Measurements from ENCODE around the gene IRAK2.

IRAK2 gene

DNA sequence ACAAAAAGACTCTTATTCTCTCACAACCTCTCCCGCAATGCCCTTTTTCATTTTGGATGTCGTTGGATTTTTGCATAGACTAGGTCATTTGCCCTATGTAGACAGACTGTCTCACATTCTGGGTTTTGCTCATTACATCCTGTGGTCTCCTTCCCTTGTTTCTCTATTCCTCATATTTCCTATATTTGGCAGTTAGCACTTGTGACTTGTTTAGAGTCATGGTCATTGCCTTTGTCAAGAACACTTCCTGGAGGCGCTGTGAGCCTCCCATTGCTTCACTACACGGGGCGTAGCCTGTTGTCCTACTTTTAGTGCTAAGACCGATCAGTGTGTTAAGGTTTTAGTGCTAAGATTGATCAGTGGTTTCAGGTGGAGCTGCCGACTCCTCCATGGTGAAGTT lies 67.4 kb downstream of the IRAK2 start:
- no peaks in the 10 kb centered on the region for H3K27me3 ChIP-seq (ENCODE audit: low read depth, low read length)
- no peak overlapping the region for H3K27ac ChIP-seq (ENCODE audit: low read length)
- no peaks in the 10 kb centered on the region for H3K4me1 ChIP-seq (ENCODE audit: control insufficient read depth in 1 of 2, insufficient read depth in 2 of 2, low read length in 2 of 2)
- H3K36me3 ChIP-seq (ENCODE audit: control insufficient read depth in 1 of 2, insufficient read depth in 2 of 2, low read length in 2 of 2) = peaks cover 0 to 19% of the 10 kb centered on the region in 2 donors
- no peaks in the 10 kb centered on the region for H3K9me3 ChIP-seq (ENCODE audit: control insufficient read depth in 1 of 2, low read length in 2 of 2)
- H3K4me3 ChIP-seq (ENCODE audit: low read depth in 1 of 2, low read length in 2 of 2) = no peak overlapping the region

DNA sequence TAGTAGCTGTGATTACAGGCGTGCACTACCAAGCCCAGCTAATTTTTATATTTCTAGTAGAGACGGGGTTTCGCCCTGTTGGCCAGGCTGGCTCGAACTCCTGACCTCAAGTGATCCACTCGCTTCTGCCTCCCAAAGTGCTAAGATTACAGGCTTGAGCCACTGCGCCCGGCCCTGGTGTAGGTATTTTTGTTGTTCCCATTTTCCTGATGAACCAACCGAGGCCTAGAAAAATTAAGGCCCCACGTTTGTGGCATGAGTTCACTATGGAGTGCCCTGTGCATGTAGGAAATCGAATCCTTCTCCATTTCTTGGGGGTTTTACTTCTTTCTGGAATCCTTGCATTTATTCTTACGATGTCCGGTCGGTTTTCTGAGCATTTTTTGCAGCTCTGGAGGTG lies 69.3 kb downstream of the IRAK2 start:
- no peak overlapping the region for H3K27ac ChIP-seq (ENCODE audit: low read length)
- H3K9me3 ChIP-seq (ENCODE audit: control insufficient read depth in 1 of 2, low read length in 2 of 2) = no peaks in the 10 kb centered on the region
- H3K4me3 ChIP-seq (ENCODE audit: low read depth in 1 of 2, low read length in 2 of 2) = no peak overlapping the region
- no peaks in the 10 kb centered on the region for H3K4me1 ChIP-seq (ENCODE audit: control insufficient read depth in 1 of 2, insufficient read depth in 2 of 2, low read length in 2 of 2)
- peaks cover 0 to 27% of the 10 kb centered on the region in 2 donors for H3K36me3 ChIP-seq (ENCODE audit: control insufficient read depth in 1 of 2, insufficient read depth in 2 of 2, low read length in 2 of 2)
- no peaks in the 10 kb centered on the region for H3K27me3 ChIP-seq (ENCODE audit: low read depth, low read length)

DNA sequence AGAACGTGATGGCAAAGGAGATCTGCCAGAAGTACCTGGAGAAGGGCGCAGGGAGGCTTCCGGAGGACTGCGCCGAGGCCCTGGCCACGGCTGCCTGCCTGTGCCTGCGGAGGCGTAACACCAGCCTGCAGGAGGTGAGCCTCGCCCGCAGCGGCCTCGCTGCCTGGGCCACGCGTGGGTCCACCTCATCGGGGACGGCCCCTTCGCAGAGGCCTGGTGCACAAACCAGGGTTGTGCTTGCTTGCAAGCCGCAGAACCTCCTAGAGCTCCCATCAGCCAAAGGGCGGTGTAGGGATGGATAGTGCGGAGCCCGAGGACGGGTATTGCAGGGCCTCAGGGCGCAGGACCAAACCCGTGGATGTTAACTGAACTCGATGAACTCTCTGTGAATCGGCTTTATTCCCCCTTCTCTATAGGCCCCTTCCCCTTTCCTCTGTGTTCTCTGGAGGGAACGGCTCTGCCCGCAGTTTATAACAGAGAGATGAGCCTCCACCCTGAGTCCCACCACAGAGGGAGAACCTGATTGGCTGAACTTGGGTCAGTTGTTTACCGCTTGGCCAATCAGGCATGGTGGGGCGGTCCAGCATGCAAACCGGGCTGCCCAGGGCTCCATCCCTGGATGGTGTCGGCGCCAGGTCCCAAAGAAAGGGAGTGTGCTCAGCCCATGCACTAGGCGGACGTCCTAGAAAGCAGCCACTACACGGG lies 70.0 kb downstream of the IRAK2 start:
- H3K27me3 ChIP-seq (ENCODE audit: low read depth, low read length) = no peaks in the 10 kb centered on the region
- no peak overlapping the region for H3K27ac ChIP-seq (ENCODE audit: low read length)
- peaks cover 0 to 27% of the 10 kb centered on the region in 2 donors for H3K36me3 ChIP-seq (ENCODE audit: control insufficient read depth in 1 of 2, insufficient read depth in 2 of 2, low read length in 2 of 2)

GRCh38 chr3:10235551-10235950 lies 70.8 kb downstream of the IRAK2 start:
- H3K4me1 ChIP-seq (ENCODE audit: control insufficient read depth in 1 of 2, insufficient read depth in 2 of 2, low read length in 2 of 2) = no peaks in the 10 kb centered on the region
- H3K27ac ChIP-seq (ENCODE audit: low read length) = no peak overlapping the region
- no peaks in the 10 kb centered on the region for H3K9me3 ChIP-seq (ENCODE audit: control insufficient read depth in 1 of 2, low read length in 2 of 2)
- no peaks in the 10 kb centered on the region for H3K27me3 ChIP-seq (ENCODE audit: low read depth, low read length)
- H3K36me3 ChIP-seq (ENCODE audit: control insufficient read depth in 1 of 2, insufficient read depth in 2 of 2, low read length in 2 of 2) = peaks cover 0 to 27% of the 10 kb centered on the region in 2 donors
- no peak overlapping the region for H3K4me3 ChIP-seq (ENCODE audit: low read depth in 1 of 2, low read length in 2 of 2)

More for the DNA sequence above, 70.0 kb downstream of the IRAK2 start:
- no peaks in the 10 kb centered on the region for H3K9me3 ChIP-seq (ENCODE audit: control insufficient read depth in 1 of 2, low read length in 2 of 2)
- H3K4me1 ChIP-seq (ENCODE audit: control insufficient read depth in 1 of 2, insufficient read depth in 2 of 2, low read length in 2 of 2) = no peaks in the 10 kb centered on the region
- no peak overlapping the region for H3K4me3 ChIP-seq (ENCODE audit: low read depth in 1 of 2, low read length in 2 of 2)

- no peaks in the 10 kb centered on the region for H3K27me3 ChIP-seq (ENCODE audit: low read depth, low read length)
- H3K9me3 ChIP-seq (ENCODE audit: control insufficient read depth in 1 of 2, low read length in 2 of 2) = no peaks in the 10 kb centered on the region
- H3K4me3 ChIP-seq (ENCODE audit: low read depth in 1 of 2, low read length in 2 of 2) = no peak overlapping the region
- no peaks in the 10 kb centered on the region for H3K4me1 ChIP-seq (ENCODE audit: control insufficient read depth in 1 of 2, insufficient read depth in 2 of 2, low read length in 2 of 2)
- no peak overlapping the region for H3K27ac ChIP-seq (ENCODE audit: low read length)
- peaks cover 0 to 33% of the 10 kb centered on the region in 2 donors for H3K36me3 ChIP-seq (ENCODE audit: control insufficient read depth in 1 of 2, insufficient read depth in 2 of 2, low read length in 2 of 2)
These were observed 73.8 kb downstream of the IRAK2 start for GRCh38 chr3:10238345-10239183.

DNA sequence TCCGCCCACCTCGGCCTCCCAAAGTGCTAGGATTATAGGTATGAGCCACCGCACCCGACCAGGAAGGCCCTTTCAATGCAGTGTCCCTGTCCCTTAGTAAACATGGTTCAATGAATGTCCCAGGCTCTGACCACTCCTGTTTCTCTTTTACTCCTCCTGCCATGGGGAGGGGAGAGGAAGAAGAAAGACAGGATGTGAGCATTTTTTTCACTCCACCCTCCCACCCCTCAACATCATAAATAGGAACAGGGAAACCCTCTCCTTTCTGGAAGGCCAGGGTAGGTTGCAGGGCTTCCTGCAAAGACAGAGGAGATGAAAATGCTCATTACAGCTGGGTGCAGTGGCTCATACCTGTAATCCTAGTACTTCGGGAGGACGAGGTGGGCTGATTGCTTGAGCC lies 76.1 kb downstream of the IRAK2 start:
- Histone ChIP-seq H3K27me3 (ENCODE audit: low read depth, low read length) (no peaks in the 10 kb centered on the region), H3K36me3 (ENCODE audit: control insufficient read depth in 1 of 2, insufficient read depth in 2 of 2, low read length in 2 of 2) (peaks cover 0 to 28% of the 10 kb centered on the region in 2 donors), H3K4me1 (ENCODE audit: control insufficient read depth in 1 of 2, insufficient read depth in 2 of 2, low read length in 2 of 2) (no peaks in the 10 kb centered on the region), H3K9me3 (ENCODE audit: control insufficient read depth in 1 of 2, low read length in 2 of 2) (peaks cover 0 to 9% of the 10 kb centered on the region in 2 donors), H3K4me3 (ENCODE audit: low read depth in 1 of 2, low read length in 2 of 2) (no peak overlapping the region), H3K27ac (ENCODE audit: low read length) (no peak overlapping the region)

DNA sequence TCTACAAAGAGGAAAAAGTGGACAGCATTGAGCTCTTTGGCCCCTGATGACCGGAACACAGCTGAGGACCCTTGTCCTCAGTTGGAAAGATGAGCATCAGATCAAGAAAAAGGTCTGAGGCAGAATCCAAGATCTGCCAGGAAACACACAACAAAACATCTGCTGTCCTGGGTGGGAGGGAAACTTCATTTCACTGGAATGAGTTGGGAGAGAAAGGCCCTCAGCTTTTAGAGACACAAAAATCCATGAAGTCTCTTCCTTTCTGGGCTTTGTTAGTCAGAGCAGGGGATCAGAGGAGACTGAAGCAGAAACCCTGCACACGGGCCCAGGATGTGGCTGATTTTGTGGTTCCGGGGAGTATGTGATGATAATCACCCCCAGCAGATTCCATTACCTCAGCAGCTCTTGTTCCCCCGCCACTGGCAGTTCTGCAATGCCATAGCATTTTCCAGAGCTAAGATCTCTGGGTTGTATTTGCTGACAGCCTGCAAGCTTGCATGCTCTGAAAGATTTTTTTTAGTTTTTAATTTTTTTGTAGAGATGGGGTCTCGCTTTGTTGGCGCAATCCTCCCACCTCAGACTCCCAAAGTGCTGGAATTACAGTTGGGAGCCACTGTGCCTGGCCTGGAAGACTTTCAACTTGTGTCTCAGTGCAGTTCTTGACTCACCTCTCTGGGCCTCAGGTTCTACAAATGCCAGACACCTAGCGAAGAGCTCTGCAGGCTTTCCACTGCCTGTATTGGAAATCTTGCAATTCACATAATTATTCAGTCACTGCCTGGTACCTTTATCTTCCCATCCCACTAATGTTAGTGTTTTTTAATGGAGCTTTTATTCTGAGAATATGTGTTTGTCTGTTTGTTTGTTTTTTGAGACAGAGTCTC lies 77.7 kb downstream of the IRAK2 start:
- H3K27ac ChIP-seq (ENCODE audit: low read length) = no peak overlapping the region
- no peaks in the 10 kb centered on the region for H3K4me1 ChIP-seq (ENCODE audit: control insufficient read depth in 1 of 2, insufficient read depth in 2 of 2, low read length in 2 of 2)
- H3K27me3 ChIP-seq (ENCODE audit: low read depth, low read length) = no peaks in the 10 kb centered on the region
- peaks cover 0 to 10% of the 10 kb centered on the region in 2 donors for H3K9me3 ChIP-seq (ENCODE audit: control insufficient read depth in 1 of 2, low read length in 2 of 2)
- H3K36me3 ChIP-seq (ENCODE audit: control insufficient read depth in 1 of 2, insufficient read depth in 2 of 2, low read length in 2 of 2) = peaks cover 0 to 25% of the 10 kb centered on the region in 2 donors
- no peak overlapping the region for H3K4me3 ChIP-seq (ENCODE audit: low read depth in 1 of 2, low read length in 2 of 2)

- Histone ChIP-seq H3K27ac (ENCODE audit: low read length) (no peak overlapping the region), H3K4me1 (ENCODE audit: control insufficient read depth in 1 of 2, insufficient read depth in 2 of 2, low read length in 2 of 2) (peaks cover 0 to 5% of the 10 kb centered on the region in 2 donors), H3K9me3 (ENCODE audit: control insufficient read depth in 1 of 2, low read length in 2 of 2) (peaks cover 0 to 10% of the 10 kb centered on the region in 2 donors), H3K36me3 (ENCODE audit: control insufficient read depth in 1 of 2, insufficient read depth in 2 of 2, low read length in 2 of 2) (peaks cover 0 to 17% of the 10 kb centered on the region in 2 donors), H3K4me3 (ENCODE audit: low read depth in 1 of 2, low read length in 2 of 2) (no peak overlapping the region), H3K27me3 (ENCODE audit: low read depth, low read length) (no peaks in the 10 kb centered on the region)
These were observed 79.3 kb downstream of the IRAK2 start for GRCh38 chr3:10244009-10244408.

DNA sequence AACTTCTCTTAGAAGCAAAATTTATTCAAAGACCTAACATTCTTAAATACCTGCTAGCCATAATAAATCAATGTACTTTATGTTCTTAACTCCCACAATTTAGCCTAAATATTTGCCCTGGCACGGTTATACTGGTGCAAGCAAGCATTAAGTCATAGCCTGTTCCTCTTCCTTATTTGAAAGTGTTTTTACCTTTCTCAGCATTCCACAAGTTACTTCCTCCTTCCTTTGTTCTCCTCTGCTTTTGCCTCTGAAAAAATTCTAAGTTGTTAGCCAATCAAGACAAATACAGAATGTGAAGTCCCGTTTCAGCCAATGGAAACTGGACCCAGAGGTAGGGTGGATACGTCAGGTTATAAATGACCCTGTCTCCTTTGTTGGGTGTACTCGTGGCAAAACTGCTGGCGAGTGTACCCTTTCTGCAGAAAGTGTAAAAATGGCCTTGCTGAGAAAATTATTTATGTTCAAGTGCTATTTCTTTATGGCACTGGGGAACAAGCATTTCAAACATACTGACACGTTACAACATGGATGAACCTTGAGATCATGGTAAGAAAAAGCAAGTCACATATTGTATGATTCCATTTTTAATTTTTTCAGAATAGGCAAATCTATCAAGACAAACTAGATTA lies 80.5 kb downstream of the IRAK2 start:
- Histone ChIP-seq H3K4me3 (ENCODE audit: low read depth in 1 of 2, low read length in 2 of 2) (no peak overlapping the region), H3K9me3 (ENCODE audit: control insufficient read depth in 1 of 2, low read length in 2 of 2) (peaks cover 0 to 10% of the 10 kb centered on the region in 2 donors), H3K27me3 (ENCODE audit: low read depth, low read length) (no peaks in the 10 kb centered on the region), H3K27ac (ENCODE audit: low read length) (no peak overlapping the region), H3K4me1 (ENCODE audit: control insufficient read depth in 1 of 2, insufficient read depth in 2 of 2, low read length in 2 of 2) (peaks cover 5 to 10% of the 10 kb centered on the region in 2 donors), H3K36me3 (ENCODE audit: control insufficient read depth in 1 of 2, insufficient read depth in 2 of 2, low read length in 2 of 2) (peaks cover 0 to 17% of the 10 kb centered on the region in 2 donors)

DNA sequence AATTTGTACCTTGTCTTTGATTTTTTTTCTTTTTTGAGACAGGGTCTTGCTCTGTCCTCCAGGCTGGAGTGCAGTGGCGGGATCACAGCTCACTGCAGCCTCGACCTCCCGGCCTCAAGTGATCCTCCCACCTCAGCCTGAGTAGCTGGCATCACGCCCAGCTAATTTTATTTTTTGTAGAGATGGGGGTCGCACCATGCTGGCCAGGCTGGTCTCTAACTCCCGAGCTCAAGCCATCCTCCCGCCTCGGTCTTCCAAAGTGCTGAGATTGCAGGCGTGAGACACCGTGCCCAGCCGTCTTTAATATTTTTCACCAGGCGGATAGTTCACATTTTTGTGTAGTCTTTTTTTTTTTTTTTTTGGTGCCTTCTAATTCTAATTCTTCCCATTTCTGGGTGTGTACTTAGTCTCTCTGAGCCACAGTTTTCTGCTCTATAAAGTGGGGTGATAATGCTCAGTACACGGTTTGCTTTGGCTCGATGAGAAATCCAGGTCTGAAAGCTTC lies 83.0 kb downstream of the IRAK2 start:
- Histone ChIP-seq H3K4me3 (ENCODE audit: low read depth in 1 of 2, low read length in 2 of 2) (peak overlapping the region; percentile 91 to 95), H3K27me3 (ENCODE audit: low read depth, low read length) (no peaks in the 10 kb centered on the region), H3K27ac (ENCODE audit: low read length) (peak overlapping the region; percentile 31), H3K9me3 (ENCODE audit: control insufficient read depth in 1 of 2, low read length in 2 of 2) (peaks cover 0 to 10% of the 10 kb centered on the region in 2 donors), H3K4me1 (ENCODE audit: control insufficient read depth in 1 of 2, insufficient read depth in 2 of 2, low read length in 2 of 2) (peaks cover 14 to 25% of the 10 kb centered on the region in 2 donors), H3K36me3 (ENCODE audit: control insufficient read depth in 1 of 2, insufficient read depth in 2 of 2, low read length in 2 of 2) (peaks cover 0 to 17% of the 10 kb centered on the region in 2 donors)

Measured in muscle layer of duodenum (tissue), 2 donors.